Astrocyte of the cerebellum (primary cell): Measurements from ENCODE around the gene PCSK1.

ENCODE experiments used
- DNase-seq: peaks from one replicate; pipeline ENCODE4 v3.0.0-alpha.2; 2011; ENCODE audit warnings: low read depth
- H3K4me3 ChIP-seq: 2 replicates; pipeline ENCODE4 v1.5.1; 2011; ENCODE audit warnings: mild to moderate bottlenecking, low read depth, low read length, moderate library complexity
- CTCF ChIP-seq: IDR thresholded peaks from 2 replicates; pipeline ENCODE4 v1.5.1; 2012; ENCODE audit warnings: low read length, low read depth, moderate library complexity, mild to moderate bottlenecking; ENCODE audit errors: missing control alignments
- in situ Hi-C: cut with HindIII; loops from 2 replicates; pipeline ENCODE4 v1.10.0; 2017; ENCODE audit warnings: low sequenced_read_pairs

The PCSK1 gene

GRCh38 chr5:96347502-96348292 is 85.4 kb downstream of the PCSK1 start:
- H3K4me3 ChIP-seq: no peak overlapping the region
- TF ChIP-seq CTCF: no peak
- DNase-seq: no peak
- in situ Hi-C loops: loop anchor here (25.0 kb wide), 1 partner anchor 340 kb away; no protein-coding TSS in a partner anchor

DNA sequence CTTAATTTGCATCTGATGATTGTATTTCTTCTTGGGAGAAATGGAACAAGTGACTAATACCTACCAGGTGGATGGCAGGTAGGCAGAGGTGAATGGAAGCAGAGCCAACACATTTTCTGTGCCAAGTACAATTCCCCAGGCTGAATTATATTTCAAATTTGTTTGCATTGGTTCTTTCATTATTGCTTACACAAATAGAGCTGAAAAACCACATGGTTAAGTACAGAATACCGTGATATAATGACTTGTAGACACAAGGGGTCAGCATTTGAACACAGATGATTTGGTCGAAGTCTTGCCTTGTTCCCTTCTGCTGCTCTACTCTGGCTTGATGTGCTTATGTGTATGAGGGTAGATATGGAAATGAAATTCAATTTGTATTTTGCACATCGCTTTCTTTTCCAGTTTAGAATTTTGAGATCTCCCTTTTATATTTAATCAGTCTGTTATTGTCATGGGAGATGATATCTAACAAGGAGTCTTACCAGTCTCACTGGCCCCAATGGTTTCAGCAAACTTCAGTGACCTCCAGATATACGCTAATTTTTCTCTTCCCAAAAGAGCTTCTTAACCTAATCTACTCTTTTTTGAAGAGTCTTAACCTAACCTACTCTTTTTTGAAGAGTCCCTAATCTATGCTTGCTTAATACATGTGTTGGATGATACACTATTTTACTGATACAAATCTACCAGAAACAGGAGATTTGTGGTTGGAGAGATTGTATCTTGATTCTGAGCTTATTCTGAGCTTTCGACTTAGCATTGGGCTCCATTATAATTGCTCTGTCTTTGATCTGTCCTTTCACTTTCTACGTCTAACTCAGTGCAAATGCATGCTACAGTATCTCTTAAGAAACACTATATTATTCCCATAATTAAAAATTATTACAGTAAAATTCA is 88.1 kb downstream of the PCSK1 start:
- no peak overlapping the region for H3K4me3 ChIP-seq
- peak; percentile 52 for TF ChIP-seq CTCF
- in situ Hi-C loops: loop anchor here (5.0 to 25.0 kb wide), 2 partner anchors 257 to 342 kb away; no protein-coding TSS in a partner anchor
- DNase-seq: peak; percentile 72

- in situ Hi-C loops: loop anchor here (5.0 to 25.0 kb wide), 2 partner anchors 259 to 344 kb away; no protein-coding TSS in a partner anchor
- DNase-seq: no peak
- H3K4me3 ChIP-seq: no peak overlapping the region
- TF ChIP-seq CTCF: no peak
These were observed 90.0 kb downstream of the PCSK1 start for GRCh38 chr5:96343094-96343493.

GRCh38 chr5:96342581-96342980 is 90.5 kb downstream of the PCSK1 start:
- no peak for TF ChIP-seq CTCF
- in situ Hi-C loops: loop anchor here (5.0 to 25.0 kb wide), 2 partner anchors 260 to 345 kb away; no protein-coding TSS in a partner anchor
- H3K4me3 ChIP-seq: no peak overlapping the region
- DNase-seq: no peak
